GM19240 (cell line): Measurements from ENCODE around the gene CNTN4.

Experiments used
- DNase-seq: peaks from one replicate; pipeline ENCODE4 v3.0.0; 2011; ENCODE audit warnings: low spot score; ENCODE audit not compliant: insufficient read length

The CNTN4 gene

DNA sequence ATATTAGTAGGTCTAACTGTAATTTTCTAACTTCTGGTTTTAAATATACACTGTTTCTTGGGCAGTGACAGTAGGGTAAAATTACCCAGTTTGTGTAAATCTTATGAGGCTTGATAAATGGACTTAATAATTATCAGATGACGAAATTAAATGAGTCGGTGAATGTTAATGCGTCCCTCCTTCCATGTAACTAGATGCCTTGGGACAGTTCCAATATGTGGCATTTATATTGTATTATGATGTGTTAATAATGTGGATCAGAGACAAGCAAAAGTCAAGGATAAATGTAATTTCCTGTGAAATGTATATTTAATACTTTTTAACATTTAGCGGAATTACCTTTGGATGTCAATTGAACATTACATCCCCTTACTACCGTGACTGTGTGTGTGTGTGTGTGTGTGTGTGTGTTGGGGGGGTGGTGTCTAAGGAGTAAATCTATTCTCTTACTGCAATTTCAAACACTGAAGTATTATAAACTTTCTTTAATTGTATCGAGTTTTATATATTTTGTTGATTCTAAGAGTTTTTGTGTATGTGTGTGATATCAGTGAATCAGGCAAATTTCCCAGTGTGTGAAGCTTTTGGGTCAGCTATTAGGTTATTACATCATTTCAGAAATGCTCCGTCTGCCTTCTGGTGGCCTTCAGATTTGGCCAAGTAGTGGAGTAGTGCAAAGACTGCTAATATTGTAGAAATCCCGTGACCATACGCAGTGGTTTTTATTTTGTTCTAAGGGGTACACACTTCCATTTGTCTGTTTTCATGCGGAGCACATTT is 50.1 kb downstream of the CNTN4 start:
- DNase-seq = no peak

DNA sequence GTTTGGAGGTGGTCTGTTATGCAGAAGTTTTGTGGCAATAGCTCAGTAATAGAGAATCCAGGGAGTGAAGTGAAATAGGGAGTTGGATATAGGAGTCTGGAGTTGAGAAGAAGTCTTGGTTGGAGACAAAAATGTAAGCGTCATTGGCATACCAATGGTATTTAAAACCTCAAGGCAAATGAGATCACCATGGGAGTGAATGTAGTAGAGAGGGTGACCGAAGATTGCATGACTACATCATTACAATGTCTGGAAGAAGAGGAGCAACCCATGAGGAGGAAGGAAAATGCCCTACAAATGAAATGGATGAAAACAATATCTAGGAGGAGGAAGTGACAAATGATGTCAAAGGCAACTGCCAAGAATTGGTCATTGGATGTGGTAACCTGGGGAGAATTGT is 54.4 kb downstream of the CNTN4 start:
- no peak for DNase-seq

DNA sequence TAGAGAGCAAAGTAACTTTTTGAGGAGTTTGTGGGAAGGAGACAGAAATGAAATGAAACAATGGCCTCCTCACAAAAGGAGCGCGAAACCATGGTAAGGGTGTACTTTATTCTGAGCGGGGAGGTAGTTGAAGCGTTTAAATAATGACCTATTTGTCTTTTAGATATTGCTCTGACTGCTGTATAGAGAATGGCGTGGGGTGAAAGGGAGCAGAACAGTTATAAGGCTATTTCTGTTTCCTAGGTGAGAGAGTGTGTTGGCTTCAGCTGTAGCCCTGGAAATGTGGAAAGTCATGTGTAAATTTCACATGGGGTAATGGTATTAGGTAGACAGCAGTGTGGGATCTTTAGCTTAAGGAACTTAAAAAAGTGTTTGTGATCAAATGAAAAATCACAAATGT is 54.9 kb downstream of the CNTN4 start:
- no peak for DNase-seq

DNA sequence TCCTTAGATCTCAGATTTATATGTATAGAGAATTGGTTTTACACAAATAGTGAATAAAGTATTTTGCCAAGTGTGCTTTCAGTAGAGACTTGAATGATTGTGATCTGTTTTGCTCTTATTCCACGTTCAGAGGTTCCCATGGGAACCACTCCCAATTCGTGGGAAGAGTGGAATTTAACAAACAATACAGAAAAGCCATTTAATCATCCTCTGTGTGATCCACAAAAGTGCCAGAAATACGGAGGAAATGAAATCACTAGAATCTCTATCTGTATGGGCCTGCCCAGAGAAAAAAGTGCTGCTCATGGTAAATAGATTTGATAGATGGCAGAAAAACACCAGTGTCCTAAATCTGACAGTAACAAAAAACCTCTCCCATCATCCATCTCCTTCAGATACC is 56.0 kb downstream of the CNTN4 start:
- DNase-seq = no peak

DNA sequence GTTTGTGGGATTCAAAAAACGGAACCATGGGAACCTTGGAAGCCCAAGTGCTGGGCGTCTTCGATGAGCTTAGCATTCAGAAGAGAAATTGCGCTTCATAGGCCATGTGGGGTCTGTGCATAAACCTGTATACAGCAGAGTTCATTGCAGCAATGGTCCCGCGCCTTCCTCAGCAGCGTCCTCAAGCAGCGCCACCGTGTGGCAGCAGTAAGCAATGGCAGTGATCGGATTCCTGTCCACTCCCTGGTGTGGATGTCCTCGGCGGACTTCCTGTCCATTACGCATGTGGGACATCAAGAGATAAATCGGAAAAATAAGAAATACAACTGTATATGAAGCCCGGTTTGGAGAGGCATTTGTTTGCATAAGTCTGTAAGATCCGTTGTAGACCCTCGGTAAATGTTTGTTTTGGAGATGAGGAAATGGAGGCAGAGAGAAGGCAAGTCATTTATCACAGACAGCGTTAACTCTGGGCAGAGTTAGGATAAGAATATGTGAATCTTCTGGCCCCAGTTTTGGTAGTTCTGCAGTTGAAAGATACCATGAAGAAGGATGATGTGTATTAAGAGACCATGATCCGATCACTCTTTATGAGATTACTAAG is 57.7 kb downstream of the CNTN4 start:
- no peak for DNase-seq

DNA sequence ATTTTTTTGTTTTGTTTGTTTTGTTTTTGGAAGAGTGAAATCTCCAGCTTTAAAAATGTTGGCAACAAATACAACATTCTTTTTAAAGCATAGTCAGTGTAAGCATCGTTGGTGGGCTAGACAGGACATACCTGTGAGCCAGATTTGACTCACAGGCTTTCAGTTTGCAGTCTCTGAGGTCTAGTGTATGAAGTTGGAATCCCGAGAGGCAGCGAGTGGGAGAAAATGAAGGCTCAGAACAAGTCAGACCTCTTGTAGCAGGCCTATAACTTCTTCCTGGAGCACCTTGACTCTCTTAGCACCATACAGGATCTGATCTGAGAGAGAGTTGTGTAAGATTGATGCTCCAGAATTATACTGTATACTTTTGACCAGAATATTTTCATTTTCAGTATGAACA is 60.2 kb downstream of the CNTN4 start:
- DNase-seq = no peak

DNA sequence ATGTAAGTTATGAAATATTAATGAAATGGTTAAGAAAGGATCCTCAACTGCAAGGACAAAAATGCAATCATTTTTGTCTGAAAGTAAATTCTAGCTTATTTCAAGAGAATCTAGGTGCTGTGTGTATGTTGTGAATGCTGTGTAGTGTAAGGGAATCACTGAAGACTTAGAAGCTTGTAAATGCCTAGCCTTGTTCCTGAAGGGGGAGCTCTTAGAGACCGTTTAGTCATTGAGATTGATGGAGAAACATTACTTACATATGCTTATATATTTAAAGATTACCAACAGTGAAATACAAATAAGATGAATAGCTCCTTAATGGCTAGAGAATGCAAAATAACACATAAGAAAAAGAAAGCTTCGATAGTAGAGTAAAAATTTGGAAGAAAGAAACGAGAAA is 67.9 kb downstream of the CNTN4 start:
- DNase-seq = no peak

DNA sequence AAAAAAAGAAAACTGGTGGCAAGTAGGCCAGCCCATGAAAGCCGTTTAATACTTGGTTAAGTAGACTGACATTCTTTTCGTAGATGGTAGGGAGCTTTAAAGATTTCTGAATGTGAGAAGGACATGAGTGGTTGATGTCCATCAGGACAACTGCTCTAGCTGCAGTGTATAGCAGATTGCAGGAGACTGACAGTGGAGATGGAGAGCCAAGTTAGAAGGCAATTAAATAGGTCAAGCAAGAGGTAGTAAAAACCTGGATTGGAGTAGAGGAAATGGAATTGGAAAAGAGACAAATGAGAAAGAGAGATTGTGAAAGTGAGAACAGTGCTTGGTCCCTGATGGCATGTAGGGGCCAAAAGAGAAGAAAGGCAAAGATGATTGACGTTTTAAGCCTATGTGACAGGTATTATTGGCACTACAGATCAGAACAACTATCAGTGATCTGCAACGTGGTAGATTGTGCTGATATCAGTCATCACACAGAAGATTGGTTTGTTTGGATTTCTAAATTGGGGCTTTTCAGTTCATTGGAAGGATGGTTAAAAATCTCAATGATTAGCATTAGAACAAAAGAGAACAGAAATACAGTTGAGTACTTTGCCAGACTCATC is 74.0 kb downstream of the CNTN4 start:
- DNase-seq = no peak

DNA sequence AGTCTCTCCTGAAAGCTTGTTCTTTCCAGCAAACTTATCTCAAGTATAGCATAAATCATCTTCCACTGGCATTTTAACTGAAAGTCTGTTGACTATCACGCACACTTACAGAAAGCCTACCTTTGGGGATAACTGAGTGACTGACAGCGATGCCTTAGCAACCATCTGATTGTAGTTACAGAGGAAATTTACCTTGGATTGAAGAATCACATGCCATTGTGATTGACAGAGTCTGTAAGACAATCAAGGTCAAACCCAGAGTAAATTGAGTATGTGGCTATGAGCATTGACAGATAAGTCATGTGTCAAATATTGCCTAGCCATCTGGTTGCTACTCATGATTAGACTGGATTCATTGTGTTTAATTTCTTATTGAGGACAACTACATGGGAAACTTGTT is 82.0 kb downstream of the CNTN4 start:
- DNase-seq = no peak

DNA sequence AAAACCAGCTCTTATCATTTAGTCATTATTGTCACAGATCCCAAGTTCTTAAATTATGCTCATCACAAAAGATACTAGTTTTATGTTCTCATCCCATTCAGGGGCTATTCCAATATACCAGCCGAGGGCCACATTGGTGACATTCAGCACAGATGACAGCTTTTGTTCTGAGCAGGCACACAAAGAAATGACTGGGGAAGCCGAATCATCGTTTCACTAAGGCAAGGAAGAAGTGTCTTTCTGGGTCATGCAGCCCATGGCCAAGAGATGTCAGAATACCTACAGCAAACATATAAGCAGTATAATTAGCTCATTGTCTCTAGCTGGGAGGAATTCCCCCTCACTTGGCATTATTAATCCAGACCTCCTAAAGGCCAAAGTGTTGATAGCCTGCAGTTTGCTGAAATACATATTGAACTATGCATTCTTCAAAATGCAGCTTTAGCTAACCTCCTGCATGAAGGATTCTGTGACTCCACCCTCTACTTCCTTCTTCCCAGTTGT is 100.2 kb downstream of the CNTN4 start:
- DNase-seq = no peak

DNA sequence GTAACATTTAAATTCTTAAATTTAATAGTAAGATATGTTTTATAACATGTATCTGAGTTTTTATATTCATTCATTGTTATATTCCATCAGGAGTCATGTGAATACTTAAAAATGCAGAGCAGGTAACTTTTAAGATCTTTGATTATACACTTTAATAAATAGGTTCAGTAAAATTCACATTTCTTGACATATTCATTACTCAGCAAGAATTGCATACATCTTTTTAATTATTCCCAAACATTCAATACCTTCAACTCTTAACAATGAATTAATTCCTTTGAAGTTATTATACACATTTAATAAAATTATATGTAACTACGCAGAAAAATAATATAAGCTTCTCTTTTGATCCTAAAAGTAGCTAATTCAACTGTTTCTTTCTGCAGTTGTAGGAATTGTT is 105.4 kb downstream of the CNTN4 start:
- DNase-seq = no peak

DNA sequence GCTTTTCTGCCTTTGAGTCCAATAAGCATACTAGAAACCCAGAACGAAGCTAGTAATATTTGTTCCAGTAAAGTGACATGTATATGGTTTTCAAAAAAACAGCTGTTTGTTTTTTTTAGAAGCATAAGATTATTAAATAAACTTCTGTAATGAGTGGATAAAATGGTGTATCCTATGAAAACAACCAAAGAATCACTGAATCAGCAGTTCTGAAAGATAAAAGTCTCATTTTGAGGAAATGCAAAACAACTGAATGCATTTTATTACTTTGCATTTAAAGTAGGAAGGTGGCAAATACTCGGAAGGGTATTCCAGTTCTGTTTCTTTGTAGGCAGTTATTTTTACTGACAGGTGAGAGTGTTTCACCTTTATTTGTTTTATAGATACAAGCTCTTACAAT is 107.0 kb downstream of the CNTN4 start:
- no peak for DNase-seq

DNA sequence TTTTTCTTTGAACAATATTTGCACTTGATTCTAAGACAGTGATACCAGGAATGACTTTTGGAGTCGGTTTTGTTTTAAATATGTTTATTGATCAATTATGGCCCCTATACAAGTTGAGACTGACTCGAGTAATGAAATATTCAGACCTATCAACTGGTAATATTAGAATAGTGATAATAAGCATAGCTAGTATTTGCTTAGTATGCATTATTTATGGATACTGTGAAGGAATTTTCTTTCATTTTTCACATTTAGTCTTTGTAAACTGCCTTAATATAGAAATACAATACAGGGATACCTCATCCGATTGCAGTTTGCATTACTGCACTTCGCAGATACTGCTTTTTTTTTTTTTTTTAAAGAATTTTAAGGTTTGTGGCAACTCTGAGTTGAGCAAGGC is 107.9 kb downstream of the CNTN4 start:
- no peak for DNase-seq

DNA sequence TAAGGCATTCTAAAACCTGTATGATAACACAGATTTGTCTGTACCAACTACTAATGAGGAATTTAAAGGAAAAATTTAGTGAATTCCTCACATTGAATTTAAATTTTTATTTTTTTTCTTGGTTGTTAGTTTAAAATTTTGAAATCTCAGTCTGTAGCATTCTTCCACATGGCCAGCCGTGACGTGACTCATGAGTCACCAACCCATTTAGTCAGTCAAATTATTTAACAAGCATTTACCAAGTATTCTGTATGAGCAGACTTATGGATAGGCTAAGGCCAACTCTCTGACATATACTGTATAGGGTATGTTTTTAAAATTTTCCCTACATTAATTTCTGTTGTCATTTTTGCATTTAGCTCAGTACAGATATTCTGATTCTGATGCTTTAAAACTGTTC is 112.9 kb downstream of the CNTN4 start:
- DNase-seq = no peak

DNA sequence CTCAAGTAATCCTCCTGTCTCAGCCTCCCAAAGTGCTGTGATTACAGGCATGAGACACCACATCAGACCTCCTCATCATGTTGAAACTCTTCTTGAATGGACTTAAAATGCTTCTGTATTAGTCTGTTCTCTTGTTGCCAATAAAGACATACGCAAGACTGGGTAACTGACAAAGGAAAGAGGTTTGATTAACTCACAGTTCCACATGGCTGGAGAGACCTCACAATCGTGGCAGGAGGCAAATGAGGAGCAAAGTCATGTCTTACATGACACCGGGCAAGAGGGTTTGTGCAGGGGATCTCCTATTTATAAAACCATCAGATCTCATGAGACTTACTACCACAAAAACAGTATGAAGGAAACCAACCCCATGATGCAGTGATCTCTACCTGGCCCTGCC is 113.5 kb downstream of the CNTN4 start:
- DNase-seq = no peak

DNA sequence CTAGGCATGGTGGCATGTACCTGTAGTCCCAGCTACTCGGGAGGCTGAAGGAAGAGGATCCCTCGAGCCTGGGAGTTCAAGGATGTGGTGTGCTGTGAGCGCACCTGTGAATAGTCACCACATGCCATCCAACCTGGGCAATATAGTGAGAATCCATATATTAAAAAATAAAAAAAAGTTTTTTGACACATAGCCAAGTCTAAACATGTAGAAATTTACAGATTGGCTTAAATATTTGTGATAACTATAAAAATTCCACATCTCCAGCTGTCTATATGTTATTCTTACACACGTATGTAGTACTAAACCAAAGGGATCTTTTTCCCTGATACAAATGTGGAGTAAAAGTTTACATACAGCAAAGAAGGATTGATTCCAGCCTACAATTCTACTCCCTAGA is 119.7 kb downstream of the CNTN4 start:
- DNase-seq = no peak

DNA sequence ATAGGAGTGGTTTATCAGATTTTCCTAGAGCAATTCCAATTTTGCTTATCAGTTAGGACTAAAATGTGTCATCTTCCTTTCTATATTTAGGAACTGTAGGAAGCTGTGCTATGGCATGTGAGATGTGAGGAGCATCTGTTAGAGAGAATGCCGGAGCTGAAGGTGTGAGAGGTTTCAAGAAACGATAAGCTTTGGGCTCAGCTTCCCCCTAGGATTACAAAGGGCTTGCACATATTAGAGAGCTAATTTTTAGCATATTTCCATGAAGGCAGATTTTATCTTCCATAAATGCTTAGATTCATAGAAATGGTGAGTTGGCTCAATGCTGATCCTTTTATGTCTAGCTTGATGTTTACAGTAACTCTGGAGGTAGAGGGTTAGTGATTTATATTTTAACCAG is 120.2 kb downstream of the CNTN4 start:
- no peak for DNase-seq

DNA sequence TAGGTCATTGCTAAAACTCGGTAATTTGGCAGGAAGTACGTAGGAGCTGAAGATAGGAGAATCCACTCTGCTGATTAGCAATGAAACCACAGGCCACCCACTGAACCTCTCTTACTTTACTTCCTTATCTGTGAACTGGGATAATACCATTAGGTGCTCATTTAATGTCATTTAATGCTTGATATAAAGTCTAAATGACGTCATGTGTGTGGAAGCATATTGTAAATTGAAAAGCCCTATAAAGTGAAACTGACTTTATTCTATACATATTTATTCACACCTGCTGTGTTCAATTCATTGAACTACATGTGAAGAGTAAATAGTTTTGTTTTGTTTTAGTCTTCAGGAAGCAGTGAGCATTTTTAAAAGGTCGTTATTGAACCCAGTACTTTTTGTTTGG is 137.5 kb downstream of the CNTN4 start:
- DNase-seq = no peak

DNA sequence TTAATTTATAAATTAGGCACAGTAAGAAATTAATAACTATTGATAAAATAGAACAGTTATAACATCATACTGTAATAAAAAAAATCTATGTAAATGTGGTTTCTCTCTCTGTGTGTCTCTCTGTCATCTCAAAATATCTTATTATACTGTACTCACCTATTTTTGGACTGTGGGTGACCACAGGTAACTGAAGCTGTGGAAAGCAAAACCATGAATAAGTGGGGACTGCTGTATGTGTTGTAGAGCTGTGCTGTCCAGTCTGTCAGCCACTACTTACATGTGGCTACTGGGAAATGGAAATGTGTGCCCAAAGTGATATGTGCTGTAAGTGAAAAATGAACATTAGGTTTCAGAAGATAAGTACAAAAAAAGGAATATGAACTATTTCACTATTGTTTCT is 145.5 kb downstream of the CNTN4 start:
- DNase-seq = no peak

DNA sequence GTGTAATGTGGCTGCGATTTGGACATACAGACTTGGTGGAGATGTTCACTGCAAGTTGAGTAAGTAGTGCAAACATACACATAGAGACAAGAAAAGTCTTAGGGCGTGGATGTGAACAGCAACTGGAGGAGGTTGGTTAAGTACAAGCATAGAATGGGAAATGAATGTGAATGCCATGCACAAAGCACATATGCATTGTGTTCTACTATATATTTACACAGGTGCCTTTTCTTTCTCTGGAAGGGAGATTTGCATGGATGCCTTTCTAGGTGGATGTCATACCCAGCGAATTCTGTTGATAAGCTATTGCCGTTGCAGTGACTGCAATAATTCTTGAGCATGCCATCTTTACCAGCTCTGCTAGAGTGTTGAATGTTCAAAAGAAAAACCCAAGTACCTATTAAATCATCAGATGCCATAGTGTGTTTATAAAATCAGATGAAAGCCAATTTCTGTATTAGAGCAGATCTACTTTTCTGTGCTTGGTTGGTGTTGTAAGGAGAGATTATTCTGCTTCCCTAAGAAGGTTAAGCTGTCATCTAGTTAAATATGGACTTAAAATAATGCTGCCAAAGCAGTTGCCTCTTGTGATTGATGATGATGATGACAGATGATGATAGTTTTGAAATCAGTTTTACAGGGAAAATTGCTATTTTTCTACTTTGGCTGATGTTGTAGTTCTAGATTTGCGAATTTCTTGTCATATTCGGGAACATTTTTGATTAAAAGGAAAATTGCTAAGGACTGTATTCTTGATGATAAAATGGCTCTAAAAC is 148.4 kb downstream of the CNTN4 start:
- DNase-seq = no peak

DNA sequence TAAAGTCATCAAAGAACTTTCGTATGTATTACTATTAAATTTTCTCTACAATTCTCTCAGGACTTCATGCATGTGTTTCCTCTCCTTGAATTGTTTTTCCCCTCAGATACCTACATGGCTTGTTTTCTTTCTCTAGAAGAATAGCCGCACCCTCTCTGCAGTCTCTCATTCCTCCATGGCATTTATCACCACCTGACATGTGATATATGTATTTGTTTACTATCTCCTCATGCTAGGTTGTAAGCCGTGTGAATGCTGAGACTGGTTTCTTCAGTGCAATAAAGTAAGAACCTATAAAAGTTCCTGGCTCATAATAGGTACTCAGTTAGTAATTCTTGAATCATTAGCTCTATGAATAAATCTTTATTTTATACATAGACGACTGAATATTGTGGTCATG is 149.2 kb downstream of the CNTN4 start:
- no peak for DNase-seq

DNA sequence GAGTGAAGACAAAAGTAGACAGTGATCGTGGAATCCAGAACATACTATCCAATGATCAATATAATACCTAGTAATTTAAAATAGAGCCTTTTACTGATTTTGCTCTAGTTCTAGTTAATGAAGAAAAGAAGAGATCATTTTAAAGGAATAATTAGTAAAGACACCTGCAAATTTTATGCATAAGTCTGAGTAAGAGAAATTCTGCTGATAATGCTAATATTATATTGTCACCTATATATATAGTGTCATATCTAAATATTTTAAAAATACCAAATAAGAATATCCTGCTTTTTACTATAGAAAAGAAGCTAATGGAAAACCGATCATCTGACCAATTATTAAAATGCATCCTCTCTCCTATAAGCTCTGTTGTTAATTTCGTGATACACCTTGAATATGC is 152.1 kb downstream of the CNTN4 start:
- no peak for DNase-seq
